ENCODE measurements around the gene COG5.
"Not testable (repeated sequence)": the region's sequence is repeated elsewhere in the genome, so short reads cannot be mapped to it uniquely, and the experiment has no call there.

COG5 gene

DNA sequence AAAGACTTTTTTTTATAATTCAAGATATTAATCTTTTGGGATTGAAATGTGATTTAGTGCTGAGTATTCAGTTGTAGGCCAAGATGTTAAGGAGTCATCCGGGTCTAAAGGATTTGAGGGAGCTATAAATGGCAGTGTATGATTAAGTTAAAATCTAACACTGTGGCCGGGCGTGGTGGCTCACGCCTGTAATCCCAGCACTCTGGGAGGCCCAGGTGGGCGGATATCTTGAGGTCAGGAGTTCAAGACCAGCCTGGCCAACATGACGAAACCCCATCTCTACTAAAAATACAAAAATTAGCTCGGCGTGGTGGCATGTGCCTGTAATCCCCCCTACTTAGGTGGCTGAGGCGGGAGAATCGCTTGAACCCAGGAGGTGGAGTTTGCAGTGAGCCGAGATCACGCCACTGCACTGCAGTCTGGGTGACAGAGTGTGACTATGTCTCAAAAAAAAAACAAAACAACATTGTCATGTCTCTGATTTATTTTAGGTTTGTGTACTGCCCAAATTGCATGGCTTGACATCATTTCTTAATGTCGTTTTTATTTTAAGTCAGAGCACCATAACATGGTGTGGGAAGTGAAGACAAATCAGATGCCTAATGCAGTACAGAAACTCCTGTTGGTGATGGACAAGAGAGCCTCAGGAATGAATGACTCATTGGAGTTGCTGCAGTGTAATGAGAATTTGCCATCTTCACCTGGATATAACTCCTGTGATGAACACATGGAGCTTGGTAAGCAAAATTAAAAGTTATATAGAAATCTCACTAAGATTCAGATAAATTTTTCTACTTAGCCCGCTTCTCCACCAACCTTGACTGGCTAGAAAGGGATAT lies 384.2 kb downstream of the COG5 start:
- DNase-seq: no peak

DNA sequence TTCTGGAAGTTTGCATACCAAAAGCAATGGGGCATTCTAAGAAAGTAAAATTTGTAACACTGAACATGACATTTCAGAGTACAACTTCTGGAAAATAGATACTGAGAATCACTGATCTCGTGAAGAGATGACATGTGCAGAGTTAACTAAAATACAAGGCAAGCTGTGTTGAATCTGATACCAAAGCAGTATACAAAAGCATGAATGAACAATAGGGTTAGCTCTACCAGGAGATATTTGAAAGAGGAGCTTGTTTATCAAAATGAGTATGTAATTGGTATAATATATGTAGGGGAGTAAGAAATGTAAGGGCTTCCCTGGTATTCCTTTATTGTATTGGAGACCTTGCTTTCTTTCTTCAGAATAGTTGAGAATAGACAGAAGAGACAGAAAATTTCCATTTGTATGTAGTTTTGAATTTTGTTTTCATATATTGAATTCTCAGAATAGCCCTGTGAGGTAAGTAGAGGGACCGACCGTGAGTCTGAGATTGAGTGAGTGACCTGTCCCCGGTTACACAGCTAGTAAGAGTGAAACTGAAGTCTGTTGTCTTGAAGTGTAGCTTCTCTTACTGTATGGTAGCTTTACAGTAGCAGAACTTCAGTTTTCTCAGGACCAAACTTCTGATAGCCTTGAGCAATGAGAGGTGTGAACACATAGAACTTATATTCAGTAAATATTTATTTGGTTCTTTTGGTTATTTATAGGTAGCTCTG lies 389.9 kb downstream of the COG5 start:
- no peak for DNase-seq

DNA sequence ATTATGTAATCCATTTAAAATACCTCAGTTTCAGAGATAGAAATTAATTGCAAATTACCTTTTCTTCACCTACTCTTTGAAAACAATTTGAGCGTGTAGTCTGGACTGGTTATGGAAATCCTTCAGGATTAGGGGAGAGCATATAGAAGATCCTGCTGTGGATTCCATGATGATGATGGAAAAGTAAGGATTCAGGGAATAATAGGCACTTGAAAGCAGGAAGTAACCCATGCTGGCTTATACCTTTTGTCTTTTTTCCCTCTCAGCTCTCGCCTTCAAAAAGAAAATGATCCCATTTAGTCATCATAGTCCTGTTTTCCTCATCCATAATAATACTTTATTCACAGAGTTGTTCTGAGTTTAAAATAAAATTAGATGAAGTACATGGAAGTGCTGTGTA lies 390.5 kb downstream of the COG5 start:
- DNase-seq: no peak

DNA sequence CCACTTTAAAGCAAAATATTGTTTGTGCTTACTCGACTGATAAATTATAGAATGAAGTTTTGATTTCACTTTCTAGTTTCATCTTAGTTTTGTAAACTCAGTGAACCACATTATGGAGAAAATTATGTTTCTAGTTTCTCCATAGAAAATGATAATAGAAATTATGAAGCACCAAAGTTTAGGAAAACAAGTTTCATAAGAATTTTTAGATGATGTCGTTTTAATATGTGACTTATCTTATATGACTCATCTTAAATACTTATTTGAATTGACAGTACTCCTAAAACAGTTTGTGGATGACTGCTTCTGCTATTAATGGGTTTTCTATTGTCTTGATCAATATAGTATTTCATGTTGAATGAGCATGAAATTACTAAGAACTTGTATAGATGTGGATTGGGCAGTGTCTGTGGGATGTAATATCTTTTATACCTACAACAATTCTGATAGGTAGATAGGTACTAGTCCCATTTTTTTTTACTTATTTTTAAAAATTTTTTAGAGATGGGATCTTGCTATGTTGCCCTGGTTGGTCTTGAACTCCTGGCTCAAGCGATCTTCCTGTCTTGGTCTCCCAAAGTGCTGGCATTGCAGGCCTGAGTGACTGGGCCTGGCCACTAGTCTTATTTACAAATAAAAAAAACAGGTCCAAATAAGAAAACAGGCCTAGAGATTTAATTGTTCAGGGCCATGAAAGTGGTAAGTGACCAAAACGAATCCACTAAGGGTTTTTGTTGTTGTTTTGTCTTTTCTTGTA lies 391.3 kb downstream of the COG5 start:
- no peak for DNase-seq

DNA sequence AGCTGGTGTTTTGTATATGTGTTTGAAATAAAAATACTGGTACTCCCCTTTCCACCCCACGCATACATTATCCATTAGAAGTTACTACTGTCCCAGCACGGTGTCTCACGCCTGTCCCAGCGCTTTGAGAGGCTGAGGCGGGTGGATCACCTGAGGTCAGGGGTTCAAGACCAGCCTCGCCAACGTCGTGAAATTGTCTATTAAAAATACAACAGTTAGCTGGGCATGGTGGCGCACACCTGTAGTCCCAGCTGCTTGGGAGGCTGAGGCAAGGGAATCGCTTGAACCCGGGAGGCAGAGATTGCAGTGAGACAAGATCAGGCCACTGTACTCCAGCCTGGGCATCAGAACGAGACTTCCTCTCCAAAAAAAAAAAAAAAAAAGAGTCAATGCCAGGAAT lies 392.2 kb downstream of the COG5 start:
- DNase-seq: no peak

DNA sequence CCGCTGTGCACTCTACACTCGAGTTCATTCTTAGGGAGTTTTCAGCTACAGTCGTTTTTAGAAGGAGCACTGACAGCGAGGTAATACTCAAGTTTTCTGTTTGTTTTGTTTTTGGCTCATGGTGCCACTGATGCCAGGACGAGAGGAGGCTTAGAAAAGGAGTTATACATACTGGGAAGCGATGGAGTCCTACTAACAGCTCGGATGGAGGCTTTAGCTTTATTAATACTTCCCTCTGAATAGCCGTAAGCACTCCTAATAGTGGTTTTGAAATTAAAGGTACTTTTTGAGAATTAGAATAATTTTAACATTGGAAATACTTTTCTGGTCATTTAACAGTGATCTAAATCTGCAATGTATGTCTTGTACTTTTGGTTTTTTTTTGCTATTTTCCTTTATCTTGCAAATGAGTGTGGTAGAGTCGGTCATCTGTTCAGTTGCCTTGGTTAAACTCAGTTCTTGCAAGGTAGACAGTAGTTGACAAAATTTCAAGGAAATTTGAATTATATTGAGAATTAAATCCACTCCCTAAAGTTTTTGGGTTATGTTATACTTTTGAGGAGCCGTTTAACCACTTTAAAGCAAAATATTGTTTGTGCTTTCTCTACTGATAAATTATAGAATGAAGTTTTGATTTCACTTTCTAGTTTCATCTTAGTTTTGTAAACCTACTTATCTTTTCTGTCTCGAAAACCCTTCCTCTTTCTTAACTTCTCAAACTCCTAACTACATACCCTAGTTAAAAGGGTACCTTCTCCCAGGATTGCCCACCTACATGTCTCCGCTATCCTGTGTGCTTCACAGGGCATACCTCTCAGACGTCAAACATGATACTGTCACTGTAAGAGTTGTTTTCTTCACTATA lies 393.4 kb downstream of the COG5 start:
- peak in 2 of 4 experiments; percentile 7 to 10 for DNase-seq

DNA sequence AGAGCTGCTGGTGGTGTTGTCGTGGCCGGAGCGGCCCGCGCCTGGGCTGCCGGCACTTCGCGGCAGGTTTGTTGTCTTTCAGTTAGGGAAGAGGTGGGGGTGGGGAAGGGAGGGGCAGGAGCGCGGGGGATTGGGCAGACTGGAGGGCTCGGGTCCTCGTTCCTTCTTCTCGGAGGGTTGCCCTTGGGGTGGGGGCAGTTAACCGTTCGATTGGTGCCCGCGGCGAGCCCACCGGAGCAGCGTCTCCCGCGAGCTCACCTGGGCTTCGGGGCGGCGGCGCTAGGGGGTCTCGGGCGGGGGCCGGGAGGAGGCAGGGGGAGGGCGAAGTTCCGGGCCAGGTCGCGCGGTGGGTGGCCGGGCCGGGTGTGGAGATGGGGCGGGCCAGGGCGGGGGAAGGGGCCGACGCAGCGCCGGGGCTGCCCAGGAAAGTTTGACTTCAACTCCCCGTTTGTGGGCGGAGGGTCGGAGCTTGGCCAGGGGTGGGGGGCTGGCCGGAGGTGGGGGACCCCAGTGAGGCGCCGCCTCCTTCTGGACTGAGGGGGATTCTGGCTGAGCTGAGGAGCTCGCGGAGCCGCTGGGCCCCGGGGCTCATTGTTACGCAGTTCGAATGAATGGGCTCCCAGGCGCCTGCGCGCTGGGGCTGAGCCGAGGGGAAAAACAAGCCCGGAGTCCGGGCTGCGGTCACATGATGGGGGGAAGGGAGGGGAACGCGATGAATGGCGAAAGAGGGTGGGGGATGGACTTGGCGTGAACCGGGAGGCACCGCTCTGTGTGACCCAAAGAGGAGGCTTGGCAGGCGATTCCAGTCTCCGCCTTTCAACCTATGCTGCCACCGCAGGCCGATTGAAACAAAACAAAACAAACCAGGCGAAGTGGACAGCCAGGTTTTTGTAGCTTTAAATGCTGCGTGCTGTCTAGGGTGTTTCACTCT lies 394.3 kb downstream of the COG5 start:
- DNase-seq: peak; percentile 97 to 98 (median 98)

DNA sequence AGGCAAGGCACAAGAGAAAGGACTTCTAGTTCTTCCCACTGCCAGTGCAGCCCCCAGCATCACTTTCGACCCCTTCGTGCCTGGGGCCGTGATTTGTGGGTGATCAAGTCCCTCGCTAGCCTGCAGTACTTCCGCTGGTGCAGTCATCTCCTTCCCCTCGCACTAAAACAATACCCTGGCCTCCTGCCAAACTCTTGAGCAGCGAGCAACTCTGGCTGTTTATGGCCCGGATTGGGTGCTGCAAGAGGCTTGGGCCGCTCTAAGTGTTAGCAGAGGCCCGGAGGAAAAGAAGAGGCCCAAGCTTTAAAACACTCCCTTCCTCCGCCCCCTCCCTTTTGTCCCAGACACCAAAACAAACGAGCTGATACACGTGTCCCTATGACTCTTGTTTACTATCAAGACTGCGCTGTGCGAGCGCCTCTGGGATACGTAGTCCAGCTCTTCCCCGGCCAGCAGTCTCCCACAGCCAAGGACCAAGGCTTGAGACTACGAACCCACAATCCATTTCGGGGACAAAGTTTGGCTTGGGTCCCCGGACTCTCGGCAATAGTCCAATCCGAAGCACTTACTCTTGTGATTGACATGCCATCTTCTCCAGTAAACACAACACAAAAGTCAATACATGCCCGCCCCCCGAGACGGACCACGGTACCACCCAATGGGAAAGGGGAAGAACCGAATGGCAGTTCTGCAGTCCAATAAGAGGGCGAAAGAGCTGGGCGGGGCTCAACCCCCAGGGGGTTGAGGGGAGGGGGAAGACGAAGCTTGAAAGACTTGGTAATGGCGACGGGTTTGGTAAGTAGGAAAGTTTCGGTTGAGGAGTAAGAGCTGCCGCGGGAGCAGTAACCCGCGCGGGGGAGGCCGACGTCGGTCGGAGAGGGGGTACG lies 395.2 kb downstream of the COG5 start, which contains the start of gene HBP1:
Gene HBP1 (plus strand): TSS at position 771 of the 887 bp plus-strand sequence. CDS start 10,891 bp downstream, outside the sequence.
- peak; percentile 98 to 100 (median 99) for DNase-seq

DNA sequence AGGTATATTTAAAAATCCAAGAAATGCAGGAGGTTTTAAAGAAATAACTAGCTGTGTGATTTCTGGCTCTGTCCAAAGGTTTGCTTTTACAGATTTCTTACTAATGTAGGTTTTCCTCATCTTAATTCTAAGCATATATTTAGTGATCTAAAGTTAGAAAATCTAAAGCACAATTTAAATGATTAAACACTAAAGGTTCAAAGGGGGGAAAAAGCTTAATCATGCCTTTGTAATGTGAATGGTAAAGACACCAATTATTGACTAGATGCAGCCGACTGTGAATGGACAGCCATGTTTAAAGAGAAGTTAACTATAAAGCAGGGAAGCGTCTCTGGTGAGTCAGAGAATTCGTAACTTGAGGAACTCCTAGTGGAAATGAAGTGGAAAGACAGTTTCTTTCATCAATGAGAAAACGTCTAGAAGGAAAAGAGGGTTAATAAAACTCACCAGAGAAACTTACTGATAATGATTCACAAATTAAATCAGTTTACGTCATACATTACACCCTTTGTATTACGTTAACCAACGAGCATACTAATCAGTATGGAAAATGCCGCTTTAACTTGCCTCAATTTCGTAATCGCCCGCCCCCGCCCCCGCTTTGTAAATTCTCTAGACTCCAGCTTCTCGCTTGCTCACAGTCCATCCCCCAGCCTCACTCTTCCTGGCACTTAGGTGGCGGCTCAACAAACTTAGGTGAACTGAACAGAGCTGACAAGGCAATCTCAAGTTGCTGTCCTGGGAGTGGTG lies 396.1 kb downstream of the COG5 start:
- peak; percentile 75 to 89 (median 85) for DNase-seq

DNA sequence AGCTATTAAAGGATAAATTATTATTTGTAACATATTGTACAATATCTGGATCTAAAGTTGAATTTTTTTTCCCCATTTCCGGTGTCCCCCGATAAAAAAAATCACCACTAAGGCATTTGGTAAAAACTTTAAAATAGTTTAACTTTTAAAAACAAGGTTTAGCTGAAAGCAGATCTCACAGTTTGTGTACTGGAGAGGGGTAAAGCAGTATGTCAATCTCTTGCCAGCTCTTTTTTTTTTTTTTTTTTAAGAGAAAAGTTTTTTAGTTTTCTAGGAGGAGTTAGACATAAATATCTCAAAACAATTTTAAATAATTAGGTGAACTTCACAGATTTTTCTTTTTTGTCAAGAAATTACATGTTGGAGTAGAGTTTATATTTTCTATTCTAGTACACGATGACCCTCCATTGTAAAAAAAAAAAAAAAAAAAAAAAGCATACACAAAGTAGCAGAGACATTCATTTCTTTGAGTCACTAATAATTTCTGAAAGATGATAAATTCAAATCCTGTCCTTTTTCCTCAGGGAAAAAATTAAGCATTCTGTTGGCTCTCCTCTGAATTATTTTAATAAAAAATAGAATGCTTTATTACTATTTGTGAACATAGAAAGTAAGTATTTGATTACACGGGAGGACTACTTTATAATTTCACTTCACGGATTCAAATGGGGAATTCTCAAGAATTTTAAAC lies 396.8 kb downstream of the COG5 start:
- no peak for DNase-seq

DNA sequence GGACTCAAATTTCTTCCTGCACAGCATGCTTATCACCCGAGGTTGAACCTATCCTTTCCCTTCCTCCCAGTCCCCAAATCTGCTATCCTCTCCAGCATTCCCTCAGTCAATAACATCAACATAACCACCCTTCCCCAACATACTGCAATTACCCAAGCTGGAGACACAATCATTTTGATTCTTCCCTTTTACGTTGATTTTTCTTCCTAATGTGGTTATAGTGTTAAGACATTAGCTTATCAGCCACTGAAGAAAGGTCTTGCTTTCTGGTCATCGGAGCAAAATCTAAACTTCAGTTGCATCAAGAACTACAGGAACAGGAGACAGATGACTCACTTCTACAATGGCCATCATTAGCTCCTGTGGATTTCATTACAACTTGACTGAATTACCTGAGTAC lies 398.4 kb downstream of the COG5 start:
- no peak for DNase-seq

DNA sequence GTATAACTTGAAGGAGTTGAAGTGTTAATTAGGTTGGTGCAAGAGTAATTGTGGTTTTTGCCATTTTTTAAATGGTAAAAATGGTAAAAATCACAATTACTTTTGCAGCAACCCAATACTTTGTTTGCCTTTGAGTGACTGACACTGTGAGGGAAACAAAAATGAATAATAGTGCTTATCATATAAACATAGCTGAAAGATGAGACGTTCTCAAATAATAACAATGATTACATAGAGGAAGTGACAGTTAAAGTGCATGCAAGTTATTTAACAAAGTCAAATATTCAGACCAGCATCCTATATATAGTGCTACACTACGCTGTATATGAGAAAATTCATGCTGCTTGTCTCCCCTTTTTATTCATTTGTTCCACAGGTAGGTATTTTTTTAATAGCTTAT lies 399.6 kb downstream of the COG5 start:
- no peak for DNase-seq

DNA sequence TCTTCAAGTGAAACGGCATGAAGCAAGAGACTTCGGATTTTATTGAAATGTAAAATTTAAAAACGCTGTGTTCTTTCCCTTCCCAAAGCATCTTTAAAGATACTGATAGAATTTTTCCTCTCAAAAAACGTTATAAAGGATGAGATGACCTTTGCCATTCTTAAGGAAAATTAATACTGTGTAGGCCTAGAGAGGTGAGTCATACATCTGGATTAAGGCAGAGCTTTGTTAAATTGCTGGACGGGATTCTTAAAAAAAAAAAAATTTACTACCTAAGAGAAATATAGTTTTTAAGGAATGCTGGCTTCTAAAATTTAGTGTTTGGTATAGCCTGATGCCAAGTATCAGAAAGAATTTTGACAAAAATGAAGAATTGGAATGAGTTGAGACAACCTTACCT lies 401.2 kb downstream of the COG5 start:
- no peak for DNase-seq

DNA sequence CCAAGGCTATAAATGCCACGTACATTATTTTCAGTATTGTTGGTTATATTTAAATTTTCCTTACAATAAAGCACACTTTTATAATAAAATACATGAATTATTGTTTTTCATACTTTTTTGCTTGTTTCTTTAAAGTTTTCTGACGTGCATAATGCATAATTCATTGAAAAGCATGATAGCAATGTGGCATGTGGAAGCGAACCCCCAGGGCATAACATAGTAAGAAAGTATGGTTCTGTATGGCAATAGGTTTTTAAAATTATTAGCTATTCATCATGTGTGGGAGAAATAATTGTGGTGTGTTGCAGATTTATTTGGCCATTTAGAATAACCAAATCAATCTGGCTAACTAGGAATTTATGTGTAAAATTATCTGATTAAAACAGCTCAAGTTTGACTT lies 402.3 kb downstream of the COG5 start:
- no peak for DNase-seq

DNA sequence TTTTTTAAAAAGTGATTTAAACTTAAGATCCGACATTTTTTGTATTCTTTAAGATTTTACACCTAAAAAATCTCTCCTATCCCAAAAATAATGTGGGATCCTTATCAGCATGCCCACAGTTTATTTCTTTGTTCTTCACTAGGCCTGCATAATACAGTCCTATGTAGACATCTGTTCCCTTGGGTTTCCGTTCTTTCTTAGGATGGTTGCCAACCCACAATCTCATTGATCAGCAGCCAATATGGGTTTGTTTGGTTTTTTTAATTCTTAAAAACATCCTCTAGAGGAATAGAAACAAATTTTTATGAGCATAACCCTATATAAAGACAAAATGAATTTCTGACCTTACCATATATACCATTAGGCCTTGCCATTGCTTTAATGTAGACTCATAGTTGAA lies 403.3 kb downstream of the COG5 start:
- no peak for DNase-seq

DNA sequence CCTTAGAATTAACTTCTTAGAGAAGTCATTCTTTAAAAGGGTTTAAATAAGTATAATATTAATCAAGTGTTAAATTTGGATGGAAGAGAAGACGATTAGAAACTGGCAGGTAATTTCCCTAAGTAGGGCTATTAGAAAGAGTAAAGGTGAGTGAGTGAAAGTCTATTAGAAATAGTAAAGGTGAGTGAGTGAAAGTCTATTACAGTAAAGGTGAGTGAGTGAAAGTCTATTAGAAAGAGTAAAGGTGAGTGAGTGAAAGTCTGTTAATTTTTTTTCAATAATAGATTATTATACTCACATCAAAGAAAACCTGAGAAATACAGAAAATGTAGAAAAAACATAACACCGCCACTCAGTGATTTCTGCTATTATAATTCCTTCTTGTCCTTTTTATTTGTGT lies 405.7 kb downstream of the COG5 start:
- DNase-seq: no peak

DNA sequence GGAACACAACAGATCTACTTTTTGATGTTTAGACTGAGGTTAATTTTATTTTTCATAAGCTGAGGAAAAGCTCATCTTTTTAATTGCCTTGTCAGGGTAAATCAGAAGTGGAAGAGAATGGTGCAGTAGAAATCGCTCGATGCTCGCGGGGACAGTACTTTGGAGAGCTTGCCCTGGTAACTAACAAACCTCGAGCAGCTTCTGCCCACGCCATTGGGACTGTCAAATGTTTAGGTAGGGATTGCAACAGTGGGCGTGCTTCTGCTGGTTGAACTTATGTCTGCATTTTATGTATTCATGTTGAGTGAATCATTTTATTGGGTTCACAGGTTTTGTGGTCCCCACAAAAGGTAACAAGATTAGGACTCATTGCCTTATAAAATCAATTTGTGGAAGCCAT lies 406.6 kb downstream of the COG5 start:
- no peak for DNase-seq

DNA sequence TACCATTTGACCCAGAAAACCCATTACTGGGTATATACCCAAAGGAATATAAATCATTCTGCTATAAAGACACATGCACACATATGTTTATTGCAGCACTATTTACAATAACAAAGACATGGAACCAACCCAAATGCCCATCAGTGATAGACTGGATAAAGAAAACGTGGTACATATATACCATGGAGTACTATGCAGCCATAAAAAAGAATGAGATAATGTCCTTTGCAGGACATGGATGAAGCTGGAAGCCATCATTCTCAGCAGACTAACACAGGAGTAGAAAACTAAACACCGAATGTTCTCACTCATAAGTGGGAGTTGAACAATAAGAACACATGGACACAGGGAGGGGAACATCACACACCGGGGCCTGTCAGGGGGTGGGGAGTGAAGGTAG lies 408.0 kb downstream of the COG5 start:
- DNase-seq: not testable (repeated sequence)

DNA sequence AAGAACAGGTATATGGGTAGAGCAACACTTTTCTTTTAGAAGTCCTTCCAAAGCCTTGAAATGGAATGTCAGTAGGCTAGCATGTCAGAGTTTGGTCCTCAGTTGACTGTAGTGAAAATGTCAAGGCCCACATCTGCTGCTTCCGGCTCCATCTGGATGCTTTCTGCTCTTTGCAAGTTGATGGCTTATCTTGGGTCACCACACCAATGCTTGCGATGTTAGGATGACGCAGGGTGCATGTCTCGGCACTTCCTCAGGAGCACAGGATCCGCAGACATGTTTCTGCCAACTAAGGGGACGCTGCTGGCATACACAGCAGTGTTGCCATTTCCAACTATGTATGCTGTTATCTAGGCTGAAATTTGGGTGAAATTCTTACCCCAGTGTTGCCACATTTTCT lies 408.9 kb downstream of the COG5 start:
- no peak for DNase-seq
